ENCODE measurements around the gene SRD5A1. TPM values are rescaled to one million over a fixed set of nuclear protein-coding genes. Genes with fewer than 3 reads are reported as not detected.
A peak's percentile ranks its signal among the peaks of the same experiment; 100 is the strongest.

Gene SRD5A1
- total and polyA plus RNA-seq, 2 of the 8 experiments (the other 6 are each of a cell fraction or from before 2014, with no cell fraction given) = 34.7 to 42.4 TPM

- Histone ChIP-seq H3K79me2 (ENCODE audit: control insufficient read depth in 1 of 2, insufficient read depth in 2 of 2, low read length in 2 of 2) (peaks cover 0 to 5% of the 10 kb centered on the region in 2 experiments; a peak in 2 of 4 replicates), H3K4ac (replicated peaks; ENCODE audit: insufficient read length, low read depth, low read length) (peak overlapping the region; percentile 44), H3K4me1 (replicated peaks in 1 of 4; ENCODE audit: control insufficient read depth in 3 of 4, insufficient read depth in 4 of 4, low read length in 3 of 4) (peaks cover 0 to 4% (median 0%) of the 10 kb centered on the region in 4 experiments; a peak in 3 of 7 replicates), H4K20me1 (replicated peaks in 1 of 2; ENCODE audit: control insufficient read depth in 1 of 2, insufficient read depth in 2 of 2, low read length in 2 of 2) (peaks cover 2 to 3% of the 10 kb centered on the region in 2 experiments), H3K9ac (replicated peaks in 1 of 4; ENCODE audit: extremely low read depth in 1 of 4, low read depth in 3 of 4, low read length in 3 of 4) (no peak overlapping the region), H2BK5ac (ENCODE audit: low read depth, low read length) (no peak overlapping the region), H2BK12ac (ENCODE audit: low read depth, low read length) (no peak overlapping the region), H3K4me3 (ENCODE audit: extremely low read depth in 1 of 4, insufficient read depth in 2 of 4, low read depth in 3 of 4, low read length in 4 of 4) (no peak overlapping the region), H3K79me1 (ENCODE audit: low read depth, low read length) (no peaks in the 10 kb centered on the region), H2BK20ac (ENCODE audit: low read length) (no peak overlapping the region), H3K23me2 (ENCODE audit: low read depth, low read length) (peaks cover 10% of the 10 kb centered on the region), H3K23ac (ENCODE audit: insufficient read length) (no peak overlapping the region), H3K36me3 (ENCODE audit: control insufficient read depth in 2 of 4, insufficient read depth in 4 of 4, low read length in 3 of 4) (no peaks in the 10 kb centered on the region), H3K27ac (ENCODE audit: low read depth, low read length) (no peak overlapping the region), H3K9me3 (ENCODE audit: insufficient read depth in 2 of 2, low read depth in 1 of 2, low read length in 1 of 2) (no peaks in the 10 kb centered on the region), H3K18ac (ENCODE audit: extremely low read depth, low read length) (no peak overlapping the region), H2BK120ac (replicated peaks; ENCODE audit: low read depth, low read length) (no peak overlapping the region), H3K4me2 (ENCODE audit: insufficient read depth in 1 of 2, low read depth in 2 of 2, low read length in 2 of 2) (no peak overlapping the region), H4K91ac (replicated peaks; ENCODE audit: insufficient read length, low read length) (no peak overlapping the region), H3K56ac (replicated peaks; ENCODE audit: insufficient read length, low read depth, low read length) (no peak overlapping the region), H4K8ac (ENCODE audit: extremely low read depth, insufficient read depth, low read length) (no peak overlapping the region), H3K14ac (ENCODE audit: insufficient read length) (no peak overlapping the region), H2AK5ac (ENCODE audit: low read depth, low read length) (peak overlapping the region; percentile 60; the same call in 1 of the 2 replicates), H2BK15ac (ENCODE audit: low read length) (no peak overlapping the region), H3K27me3 (replicated peaks in 1 of 4; ENCODE audit: control insufficient read depth in 3 of 4, extremely low read depth in 1 of 4, insufficient read depth in 3 of 4, low read length in 3 of 4) (peaks cover 0 to 3% (median 0%) of the 10 kb centered on the region in 4 experiments; a peak in 3 of 7 replicates), H2AFZ (ENCODE audit: low read length) (no peak overlapping the region), H4K5ac (ENCODE audit: insufficient read length, low read depth, low read length) (no peak overlapping the region)
- DNase-seq (ENCODE audit: low read depth in 1 of 2, low spot score in 2 of 2) (no peak), FAIRE-seq (no peak)
- ChIA-PET CTCF (ENCODE audit: partially characterized antibody) (interaction anchor here (0.9 kb wide), 1 partner anchor 10 kb away, joined by 5 read pairs; no protein-coding TSS in a partner anchor), POLR2A (ENCODE audit: partially characterized antibody) (interaction anchor here (1.1 to 3.9 kb wide), 3 partner anchors 9 to 76 kb away, joined by 3 to 29 read pairs (median 9); partner anchors contain the start of genes NSUN2 and SRD5A1)
- 82% methylated on average over 5 of the region's 5 CpGs; no CpG with 5 or more reads in 1 of the 2 experiments for WGBS, 2 experiments (ENCODE audit: extremely low coverage in 1 of 2, insufficient coverage in 1 of 2, insufficient read length in 1 of 2, insufficient replicate concordance in 2 of 2, low coverage in 1 of 2, low lambda C conversion rate in 2 of 2, missing lambda C conversion rate in 1 of 2)
- TF ChIP-seq E2F6 (IDR thresholded peaks at IDR 0.05) = no peak
- TF ChIP-seq POU5F1 (IDR thresholded peaks at IDR 0.05; ENCODE audit: low read depth, low read length) = no peak
- TF ChIP-seq SP2 (IDR thresholded peaks at IDR 0.05; ENCODE audit: low read length) = no peak
- no peak for TF ChIP-seq GTF2F1 (IDR thresholded peaks at IDR 0.05; ENCODE audit: borderline replicate concordance, low read depth, low read length)
- TF ChIP-seq PHF8 (conservative IDR thresholded peaks at IDR 0.05; ENCODE audit: low read depth, low read length) = no peak
- TF ChIP-seq NRF1 (IDR thresholded peaks at IDR 0.05; ENCODE audit: low read depth, low read length) = no peak
- no peak for TF ChIP-seq EGR1 (IDR thresholded peaks at IDR 0.05; ENCODE audit: borderline replicate concordance, low read depth, low read length)
- no peak for TF ChIP-seq POLR2AphosphoS5 (IDR thresholded peaks at IDR 0.05; ENCODE audit: low read depth, low read length)
- TF ChIP-seq CTBP2 (IDR thresholded peaks at IDR 0.05; ENCODE audit: borderline replicate concordance, insufficient read depth, insufficient read length, low read length) = no peak
- TF ChIP-seq JUN (IDR thresholded peaks at IDR 0.05; ENCODE audit: low read depth, low read length) = no peak
- no peak for TF ChIP-seq KDM5A (IDR thresholded peaks at IDR 0.05; ENCODE audit: low read length)
- no peak for TF ChIP-seq BRCA1 (IDR thresholded peaks at IDR 0.05; ENCODE audit: low read depth, low read length)
- TF ChIP-seq TCF12 (IDR thresholded peaks at IDR 0.05; ENCODE audit: low read depth, low read length) = no peak
- no peak for TF ChIP-seq RAD21 (IDR thresholded peaks at IDR 0.05 in 1 of 2, conservative IDR thresholded peaks at IDR 0.05 in 1 of 2; ENCODE audit: low read depth in 2 of 2, low read length in 2 of 2)
Measured at GRCh38 chr5:6710070-6710469, 76.8 kb downstream of the SRD5A1 start.

Measured in H1 (cell line).